Gastrocnemius medialis (tissue), 4 donors: Measurements from ENCODE around the gene ARPIN. TPM values are rescaled to one million over a fixed set of nuclear protein-coding genes. Genes with fewer than 3 reads are reported as not detected.

Experiments used
- ATAC-seq, 2 donors: fragments of 150-250 bp; one replicate each; pipeline ENCODE4 v1.9.1; 2016
- DNase-seq, 2 donors: peaks; one replicate each; pipeline ENCODE4 v3.0.0-alpha.2; 2019
- H3K27ac ChIP-seq, 4 donors: fragments of 200-600 bp; sonication (generic); 1 replicate in 1 of 4; 2 replicates in 3 of 4; pipeline ENCODE4 v1.5.1; 2016 to 2018; ENCODE audit warnings: mild to moderate bottlenecking in 2 of 4, moderate library complexity in 1 of 4
- H3K27me3 ChIP-seq, 3 donors: fragments of 200-600 bp; sonication (generic) in 2 of 3; 1 replicate in 1 of 3; 2 replicates in 2 of 3; pipeline versions ENCODE4 v1.5.1 to v1.6.0; 2016 to 2019; ENCODE audit warnings: mild to moderate bottlenecking in 1 of 3, moderate library complexity in 1 of 3
- H3K36me3 ChIP-seq, 2 donors: fragments of 200-600 bp; sonication (generic) in 1 of 2; one replicate each; pipeline ENCODE4 v1.5.1; 2017 to 2018
- H3K4me1 ChIP-seq, 2 donors: fragments of 200-600 bp; sonication (generic) in 1 of 2; one replicate each; pipeline ENCODE4 v1.5.1; 2016 to 2017; ENCODE audit warnings: mild to moderate bottlenecking in 2 of 2
- H3K4me3 ChIP-seq, 4 donors: fragments of 200-600 bp; sonication (generic) in 3 of 4; 1 replicate in 1 of 4; 2 replicates in 3 of 4; pipeline ENCODE4 v1.5.1; 2016 to 2019; ENCODE audit warnings: mild to moderate bottlenecking in 2 of 4
- H3K9me3 ChIP-seq, 3 donors: fragments of 200-600 bp; sonication (generic) in 2 of 3; 1 replicate in 1 of 3; 2 replicates in 2 of 3; pipeline ENCODE4 v1.5.1; 2016 to 2019
- CTCF ChIP-seq, 5 experiments: fragments of 450-650 bp in 3 of 5; fragments of 200-600 bp in 2 of 5; sonication (generic) in 2 of 5; IDR thresholded peaks in 4 of 5; conservative IDR thresholded peaks in 1 of 5; 1 replicate in 4 of 5; 2 replicates in 1 of 5; pipeline ENCODE4 v1.5.1; 2016 to 2019; ENCODE audit warnings: antibody characterized with exemption in 5 of 5, mild to moderate bottlenecking in 3 of 5, moderate library complexity in 3 of 5
- POLR2A ChIP-seq, 2 donors: fragments of 450-650 bp; IDR thresholded peaks; one replicate each; pipeline ENCODE4 v1.6.1; 2017; ENCODE audit warnings: antibody characterized with exemption in 2 of 2, mild to moderate bottlenecking in 2 of 2, moderate library complexity in 2 of 2
- in situ Hi-C, 4 donors: fragments of 200-750 bp; cut with MboI; loops; one replicate each; pipeline versions ENCODE4 v1.15.0 to v1.8.0; 2017; ENCODE audit warnings: low sequenced_read_pairs in 4 of 4
- intact Hi-C: fragments of 100-400 bp; cut with DNase I; formaldehyde crosslinking; loops from one replicate; pipeline ENCODE4 v1.15.1; 2023; ENCODE audit warnings: low total_unique reads
- total RNA-seq, 4 donors: library from RNA; depleted of rRNA; stranded (reverse); fragments of >200 nt; gene quantifications; one replicate each; pipeline versions ENCODE4 v1.1.0 to v1.2.3, GENCODE V29; 2016

ARPIN gene
- total RNA-seq, 4 donors from 2014 or later, result 4.8 to 10.9 (median 6.0) TPM

GRCh38 chr15:89900849-89901248, 11.9 kb downstream of the ARPIN start:
- Histone ChIP-seq H3K9me3 (no peaks in the 10 kb centered on the region), H3K27ac (no peak overlapping the region), H3K4me1 (no peaks in the 10 kb centered on the region), H3K36me3 (peaks cover 0 to 31% of the 10 kb centered on the region in 2 donors), H3K27me3 (no peaks in the 10 kb centered on the region), H3K4me3 (no peak overlapping the region)
- no peak for TF ChIP-seq POLR2A (IDR thresholded peaks at IDR 0.05)
- no peak for TF ChIP-seq CTCF (IDR thresholded peaks at IDR 0.05 in 4 of 5, conservative IDR thresholded peaks at IDR 0.05 in 1 of 5)
- ATAC-seq (no peak), DNase-seq (no peak)
- intact Hi-C loops (no loop called here), in situ Hi-C loops (loop anchor here in 1 of 4 donors (25.0 kb wide), 1 partner anchor 311 kb away; the partner anchor contains the start of gene SEMA4B)

- in situ Hi-C loops, result loop anchor here in 3 of 4 donors (5.0 to 25.0 kb wide), 3 partner anchors 172 to 312 kb away; partner anchors contain the start of gene SEMA4B (in 1 of the 3)
- no peak overlapping the region for H3K4me3 ChIP-seq
- H3K9me3 ChIP-seq, result no peaks in the 10 kb centered on the region
- H3K4me1 ChIP-seq, result no peaks in the 10 kb centered on the region
- no peak for TF ChIP-seq POLR2A (IDR thresholded peaks at IDR 0.05)
- no peak for TF ChIP-seq CTCF (IDR thresholded peaks at IDR 0.05 in 4 of 5, conservative IDR thresholded peaks at IDR 0.05 in 1 of 5)
- no peak overlapping the region for H3K27ac ChIP-seq
- ATAC-seq (no peak), DNase-seq (no peak)
- intact Hi-C loops, result no loop called here
- peaks cover 0 to 31% of the 10 kb centered on the region in 2 donors for H3K36me3 ChIP-seq
- no peaks in the 10 kb centered on the region for H3K27me3 ChIP-seq
Measured at GRCh38 chr15:89899951-89900567, 12.7 kb downstream of the ARPIN start.

DNA sequence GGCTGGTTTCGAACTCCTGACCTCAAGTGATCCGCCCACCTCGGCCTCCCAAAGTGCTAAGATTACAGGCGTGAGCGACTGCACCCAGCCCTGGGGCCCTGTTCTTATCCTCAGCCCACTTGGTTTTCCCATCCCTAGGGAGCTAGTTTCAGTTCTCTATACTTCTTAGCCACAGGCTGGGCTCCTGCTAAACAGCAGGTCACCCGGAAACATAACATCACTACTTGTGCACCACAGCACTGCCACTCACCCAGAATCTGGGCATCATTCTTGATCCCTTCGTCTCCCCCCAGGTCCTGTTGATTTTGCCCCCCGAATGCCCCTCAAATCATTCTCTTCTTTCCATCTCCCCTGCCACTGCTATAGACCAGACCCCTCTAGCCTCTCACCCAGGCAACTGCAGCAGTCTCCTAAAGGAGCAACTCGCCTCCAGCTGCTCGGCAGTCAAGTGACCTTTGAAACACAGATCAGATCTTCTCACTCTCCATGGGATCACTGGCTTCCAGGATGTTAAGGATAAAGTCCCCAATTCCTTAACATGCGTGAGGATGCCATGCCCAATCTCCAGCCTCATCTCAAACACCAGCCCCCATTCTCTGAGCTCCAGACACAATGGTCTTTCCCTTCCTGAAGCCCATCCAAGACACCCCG, 13.3 kb downstream of the ARPIN start:
- DNase-seq (no peak), ATAC-seq (no peak)
- Histone ChIP-seq H3K27ac (no peak overlapping the region), H3K36me3 (peaks cover 0 to 30% of the 10 kb centered on the region in 2 donors), H3K27me3 (no peaks in the 10 kb centered on the region), H3K4me3 (no peak overlapping the region), H3K9me3 (no peaks in the 10 kb centered on the region), H3K4me1 (peaks cover 0 to 5% of the 10 kb centered on the region in 2 donors)
- intact Hi-C loops (no loop called here), in situ Hi-C loops (loop anchor here in 3 of 4 donors (5.0 to 10.0 kb wide), 2 partner anchors 173 to 175 kb away; no protein-coding TSS in a partner anchor)
- TF ChIP-seq POLR2A (IDR thresholded peaks at IDR 0.05), result no peak
- no peak for TF ChIP-seq CTCF (IDR thresholded peaks at IDR 0.05 in 4 of 5, conservative IDR thresholded peaks at IDR 0.05 in 1 of 5)

GRCh38 chr15:89898614-89899294, 14.0 kb downstream of the ARPIN start:
- TF ChIP-seq CTCF (IDR thresholded peaks at IDR 0.05 in 4 of 5, conservative IDR thresholded peaks at IDR 0.05 in 1 of 5), result peak; percentile 49 to 67 (median 58)
- TF ChIP-seq POLR2A (IDR thresholded peaks at IDR 0.05), result no peak
- H3K4me3 ChIP-seq, result no peak overlapping the region
- intact Hi-C loops (no loop called here), in situ Hi-C loops (loop anchor here in 3 of 4 donors (5.0 to 10.0 kb wide), 2 partner anchors 174 to 176 kb away; no protein-coding TSS in a partner anchor)
- no peaks in the 10 kb centered on the region for H3K27me3 ChIP-seq
- peaks cover 0 to 5% of the 10 kb centered on the region in 2 donors for H3K4me1 ChIP-seq
- H3K27ac ChIP-seq, result no peak overlapping the region
- no peaks in the 10 kb centered on the region for H3K9me3 ChIP-seq
- peak; percentile 39 to 43 for ATAC-seq
- peak in 1 of 2 donors; percentile 47 for DNase-seq
- peaks cover 0 to 24% of the 10 kb centered on the region in 2 donors for H3K36me3 ChIP-seq
